Neural progenitor cell (in vitro differentiated cells): ENCODE results near the gene DEGS2. TPM values are rescaled to one million over a fixed set of nuclear protein-coding genes. Genes with fewer than 3 reads are reported as not detected.

Experiments
- DNase-seq: peaks from one replicate; pipeline ENCODE4 v3.0.0-alpha.2; 2016; ENCODE audit warnings: low spot score
- H2AFZ ChIP-seq: fragments of 200-600 bp; sonication (generic); replicated peaks from 2 replicates; pipeline ENCODE4 v1.6.1; 2016; ENCODE audit warnings: antibody characterized with exemption
- H3F3A ChIP-seq: fragments of 200-600 bp; sonication (generic); 2 replicates; pipeline ENCODE4 v1.6.1; 2016; ENCODE audit warnings: antibody characterized with exemption, low read depth
- H3K27ac ChIP-seq: fragments of 200-600 bp; sonication (generic); 2 replicates; pipeline ENCODE4 v1.5.1; 2016; ENCODE audit warnings: mild to moderate bottlenecking
- H3K27me3 ChIP-seq: fragments of 200-600 bp; sonication (generic); 2 replicates; pipeline ENCODE4 v1.6.1; 2016; ENCODE audit warnings: mild to moderate bottlenecking, moderate library complexity
- H3K36me3 ChIP-seq: fragments of 200-600 bp; sonication (generic); 2 replicates; pipeline ENCODE4 v1.5.1; 2016
- H3K4me1 ChIP-seq: fragments of 200-600 bp; sonication (generic); 2 replicates; pipeline ENCODE4 v1.6.1; 2016; ENCODE audit warnings: mixed run types
- H3K4me2 ChIP-seq: fragments of 200-600 bp; sonication (generic); 2 replicates; pipeline ENCODE4 v1.6.1; 2016
- H3K4me3 ChIP-seq: fragments of 200-600 bp; sonication (generic); 2 replicates; pipeline ENCODE4 v1.5.1; 2016
- H3K79me2 ChIP-seq: fragments of 200-600 bp; sonication (generic); 2 replicates; pipeline ENCODE4 v1.6.1; 2016; ENCODE audit warnings: low read depth
- H3K9ac ChIP-seq: fragments of 200-600 bp; sonication (generic); 2 replicates; pipeline ENCODE4 v1.6.1; 2016
- H3K9me3 ChIP-seq: fragments of 200-600 bp; sonication (generic); 2 replicates; pipeline ENCODE4 v1.5.1; 2016; ENCODE audit warnings: low read depth
- H4K20me1 ChIP-seq: fragments of 200-600 bp; sonication (generic); 2 replicates; pipeline ENCODE4 v1.6.1; 2016; ENCODE audit warnings: low read depth
- H3K27ac Mint-ChIP-seq: 3 replicates; pipeline ENCODE4 v1.8.0; 2021; ENCODE audit warnings: mixed read lengths
- H3K27me3 Mint-ChIP-seq: 2 replicates; pipeline ENCODE4 v1.8.0; 2022; ENCODE audit warnings: low read depth, mild to moderate bottlenecking, inconsistent platforms, moderate library complexity, mixed read lengths; ENCODE audit not compliant: insufficient read depth
- H3K36me3 Mint-ChIP-seq: 3 replicates; pipeline ENCODE4 v1.8.0; 2021; ENCODE audit warnings: mixed read lengths
- H3K4me1 Mint-ChIP-seq: 3 replicates; pipeline ENCODE4 v1.8.0; 2021; ENCODE audit warnings: mixed read lengths
- H3K4me3 Mint-ChIP-seq: 3 replicates; pipeline ENCODE4 v1.8.0; 2021; ENCODE audit warnings: mild to moderate bottlenecking, moderate library complexity, mixed read lengths
- H3K9me3 Mint-ChIP-seq: 3 replicates; pipeline ENCODE4 v1.8.0; 2020; ENCODE audit warnings: mixed read lengths
- EZH2 ChIP-seq: fragments of 200-600 bp; sonication (generic); IDR thresholded peaks from 2 replicates; pipeline ENCODE4 v1.6.1; 2017; ENCODE audit warnings: antibody characterized with exemption, mild to moderate bottlenecking, moderate library complexity
- EZH2phosphoT487 ChIP-seq: fragments of 200-600 bp; sonication (generic); IDR thresholded peaks from 2 replicates; pipeline ENCODE4 v1.6.1; 2017; ENCODE audit warnings: antibody characterized with exemption
- total RNA-seq: library from RNA; depleted of rRNA; stranded (reverse); fragments of >200 nt; gene quantifications from 2 replicates; pipeline ENCODE4 v1.2.3, GENCODE V29; 2015; ENCODE audit warnings: low replicate concordance
- TF ChIP-seq, protein P1 (sequence below): fragments of 200-600 bp; sonication (generic); IDR thresholded peaks from 2 replicates; pipeline ENCODE4 v1.5.1; 2017; ENCODE audit warnings: antibody characterized with exemption, mild to moderate bottlenecking

The DEGS2 gene
- total RNA-seq, 1 donor from 2014 or later: not detected

DNA sequence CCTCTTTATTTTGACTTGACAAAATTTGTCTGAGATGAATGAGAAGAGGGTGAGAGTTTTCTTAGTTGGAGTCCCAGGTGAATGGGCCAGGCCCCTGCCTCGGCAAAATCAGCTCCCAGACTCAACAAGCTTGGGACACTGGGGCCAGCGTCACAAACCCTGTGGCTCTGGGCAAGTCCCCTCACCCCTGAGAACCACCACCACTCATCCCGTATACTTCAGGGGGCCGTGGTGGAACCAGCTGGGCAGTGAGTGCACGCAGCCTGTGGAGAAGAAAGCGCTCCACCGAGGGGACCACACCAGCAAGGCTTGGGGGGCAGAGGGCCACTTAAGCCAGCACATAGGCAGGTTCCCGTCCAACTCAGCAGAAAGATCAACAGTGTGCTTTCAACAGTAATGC lies 40.2 kb downstream of the DEGS2 start:
- Histone ChIP-seq H3K36me3 (no peaks in the 10 kb centered on the region), H3K9me3 (no peaks in the 10 kb centered on the region), H2AFZ (no peak overlapping the region), H3K27me3 (no peaks in the 10 kb centered on the region), H3K27ac (no peak overlapping the region), H3K9ac (no peak overlapping the region), H3K4me2 (no peak overlapping the region), H3K4me1 (peaks cover 13% of the 10 kb centered on the region), H3F3A (no peaks in the 10 kb centered on the region), H4K20me1 (peaks cover 22% of the 10 kb centered on the region), H3K4me3 (no peak overlapping the region), H3K79me2 (no peaks in the 10 kb centered on the region)
- Mint-ChIP-seq H3K27ac (no peak overlapping the region), H3K4me3 (no peak overlapping the region), H3K9me3 (no peaks in the 10 kb centered on the region), H3K27me3 (peaks cover 2% of the 10 kb centered on the region), H3K36me3 (peaks cover 6% of the 10 kb centered on the region), H3K4me1 (peaks cover 13% of the 10 kb centered on the region)
- TF ChIP-seq EZH2phosphoT487 (no peak), EZH2 (no peak)
- TF ChIP-seq, protein P1, sequence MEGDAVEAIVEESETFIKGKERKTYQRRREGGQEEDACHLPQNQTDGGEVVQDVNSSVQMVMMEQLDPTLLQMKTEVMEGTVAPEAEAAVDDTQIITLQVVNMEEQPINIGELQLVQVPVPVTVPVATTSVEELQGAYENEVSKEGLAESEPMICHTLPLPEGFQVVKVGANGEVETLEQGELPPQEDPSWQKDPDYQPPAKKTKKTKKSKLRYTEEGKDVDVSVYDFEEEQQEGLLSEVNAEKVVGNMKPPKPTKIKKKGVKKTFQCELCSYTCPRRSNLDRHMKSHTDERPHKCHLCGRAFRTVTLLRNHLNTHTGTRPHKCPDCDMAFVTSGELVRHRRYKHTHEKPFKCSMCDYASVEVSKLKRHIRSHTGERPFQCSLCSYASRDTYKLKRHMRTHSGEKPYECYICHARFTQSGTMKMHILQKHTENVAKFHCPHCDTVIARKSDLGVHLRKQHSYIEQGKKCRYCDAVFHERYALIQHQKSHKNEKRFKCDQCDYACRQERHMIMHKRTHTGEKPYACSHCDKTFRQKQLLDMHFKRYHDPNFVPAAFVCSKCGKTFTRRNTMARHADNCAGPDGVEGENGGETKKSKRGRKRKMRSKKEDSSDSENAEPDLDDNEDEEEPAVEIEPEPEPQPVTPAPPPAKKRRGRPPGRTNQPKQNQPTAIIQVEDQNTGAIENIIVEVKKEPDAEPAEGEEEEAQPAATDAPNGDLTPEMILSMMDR: no peak
- no peak for DNase-seq

DNA sequence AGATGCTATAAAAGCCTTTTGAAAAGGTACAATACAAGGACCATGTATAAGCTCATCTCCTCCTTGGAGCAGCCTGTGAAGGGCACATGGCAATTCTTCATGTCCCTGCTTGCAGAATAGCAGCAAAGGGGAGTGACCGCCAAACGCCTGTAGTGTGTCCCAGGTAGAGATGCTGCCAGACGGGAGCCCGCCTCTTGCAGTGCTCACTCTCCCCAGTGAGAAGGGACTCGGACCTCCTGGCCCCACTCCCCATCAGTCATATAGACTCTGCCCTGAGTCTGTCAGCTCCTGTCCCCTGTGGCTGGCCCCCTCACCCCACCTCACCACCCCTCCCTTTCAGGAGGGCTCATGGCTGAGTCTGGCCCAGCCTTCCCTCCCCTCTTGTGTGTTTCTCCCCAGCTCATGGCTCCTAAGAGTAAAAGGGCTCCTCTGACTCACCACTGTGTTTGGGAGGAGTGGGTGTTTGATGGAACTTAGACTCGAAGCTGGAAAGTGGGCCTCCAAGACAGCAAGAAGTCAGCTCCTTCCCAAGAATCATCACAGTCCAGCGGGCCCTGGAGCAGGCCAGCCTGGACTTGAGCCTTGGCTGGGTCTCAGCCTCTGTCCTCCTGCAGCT lies 40.9 kb downstream of the DEGS2 start:
- H3K4me3 Mint-ChIP-seq: no peak overlapping the region
- no peak overlapping the region for H3K27ac Mint-ChIP-seq
- H3K27me3 Mint-ChIP-seq: peaks cover 5% of the 10 kb centered on the region
- no peak for DNase-seq
- H3K9ac ChIP-seq: no peak overlapping the region
- H3K79me2 ChIP-seq: no peaks in the 10 kb centered on the region
- H3K4me1 Mint-ChIP-seq: peaks cover 13% of the 10 kb centered on the region
- no peak overlapping the region for H3K4me2 ChIP-seq
- H3K36me3 Mint-ChIP-seq: peaks cover 6% of the 10 kb centered on the region
- H2AFZ ChIP-seq: no peak overlapping the region
- H3K9me3 ChIP-seq: no peaks in the 10 kb centered on the region
- H3K27me3 ChIP-seq: no peaks in the 10 kb centered on the region
- H3K36me3 ChIP-seq: no peaks in the 10 kb centered on the region
- no peak for TF ChIP-seq EZH2
- TF ChIP-seq EZH2phosphoT487: no peak
- TF ChIP-seq, protein P1: no peak
- no peaks in the 10 kb centered on the region for H3K9me3 Mint-ChIP-seq
- no peaks in the 10 kb centered on the region for H3F3A ChIP-seq
- no peak overlapping the region for H3K4me3 ChIP-seq
- peaks cover 13% of the 10 kb centered on the region for H3K4me1 ChIP-seq
- H3K27ac ChIP-seq: no peak overlapping the region
- peaks cover 22% of the 10 kb centered on the region for H4K20me1 ChIP-seq

GRCh38 chr14:100117633-100118395 lies 41.6 kb downstream of the DEGS2 start:
- H3K36me3 Mint-ChIP-seq: peaks cover 4% of the 10 kb centered on the region
- no peaks in the 10 kb centered on the region for H3K9me3 Mint-ChIP-seq
- H3K27ac ChIP-seq: no peak overlapping the region
- H3K4me3 Mint-ChIP-seq: no peak overlapping the region
- TF ChIP-seq, protein P1: no peak
- TF ChIP-seq EZH2phosphoT487 (no peak), EZH2 (no peak)
- H3K27me3 ChIP-seq: no peaks in the 10 kb centered on the region
- H3K4me1 ChIP-seq: peaks cover 13% of the 10 kb centered on the region
- H3K9me3 ChIP-seq: no peaks in the 10 kb centered on the region
- H3K4me2 ChIP-seq: no peak overlapping the region
- peaks cover 5% of the 10 kb centered on the region for H3K27me3 Mint-ChIP-seq
- H3K4me1 Mint-ChIP-seq: peaks cover 17% of the 10 kb centered on the region
- no peak overlapping the region for H3K27ac Mint-ChIP-seq
- H3K79me2 ChIP-seq: no peaks in the 10 kb centered on the region
- H3F3A ChIP-seq: no peaks in the 10 kb centered on the region
- H4K20me1 ChIP-seq: peaks cover 16% of the 10 kb centered on the region
- no peak overlapping the region for H3K4me3 ChIP-seq
- H2AFZ ChIP-seq: no peak overlapping the region
- no peak overlapping the region for H3K9ac ChIP-seq
- H3K36me3 ChIP-seq: no peaks in the 10 kb centered on the region
- DNase-seq: no peak
